SK-N-DZ (cell line): ENCODE results near the gene EEF1AKMT2. TPM values are rescaled to one million over a fixed set of nuclear protein-coding genes. Genes with fewer than 3 reads are reported as not detected.
A peak's percentile ranks its signal among the peaks of the same experiment; 100 is the strongest.
"Not testable (repeated sequence)": the region's sequence is repeated elsewhere in the genome, so short reads cannot be mapped to it uniquely, and the experiment has no call there.

Experiments
- DNase-seq: peaks from one replicate; pipeline ENCODE4 v3.0.0-alpha.2; 2015; ENCODE audit warnings: low spot score
- polyA plus RNA-seq, 2 experiments: library from polyadenylated mRNA; depleted of rRNA; stranded (reverse); fragments of >200 nt; gene quantifications; 2 replicates each; pipeline ENCODE4 v1.2.3, GENCODE V29; 2014

EEF1AKMT2 gene
- polyA plus RNA-seq (2014; cell fraction: cytosol; rRNA removed), result 29.8 and 54.8 TPM in 2 replicates
- polyA plus RNA-seq (2014; cell fraction: nucleus; rRNA removed), result 32.6 and 35.2 TPM in 2 replicates

GRCh38 chr10:124791547-124792348 lies at the start of gene EEF1AKMT2:
TSS of gene EEF1AKMT2 (minus strand) at chr10:124791887. CDS start at chr10:124791833, 54 bp downstream.
- DNase-seq, result peak; percentile 92

- no peak for DNase-seq
These were observed 46.0 kb upstream of the EEF1AKMT2 start for GRCh38 chr10:124837687-124838086.

GRCh38 chr10:124831116-124831515 lies 39.4 kb upstream of the EEF1AKMT2 start:
- no peak for DNase-seq

- DNase-seq, result no peak
These were observed 38.8 kb upstream of the EEF1AKMT2 start for GRCh38 chr10:124830445-124830844.

- DNase-seq, result no peak
These were observed 37.9 kb upstream of the EEF1AKMT2 start for GRCh38 chr10:124829447-124830115.

GRCh38 chr10:124827474-124827873 lies 35.8 kb upstream of the EEF1AKMT2 start:
- no peak for DNase-seq

GRCh38 chr10:124826262-124826661 lies 34.6 kb upstream of the EEF1AKMT2 start:
- DNase-seq, result no peak

- DNase-seq, result no peak
These were observed 34.0 kb upstream of the EEF1AKMT2 start for GRCh38 chr10:124825702-124826101.

- DNase-seq, result not testable (repeated sequence)
These were observed 33.2 kb upstream of the EEF1AKMT2 start for GRCh38 chr10:124824932-124825331.

GRCh38 chr10:124824507-124824906 lies 32.8 kb upstream of the EEF1AKMT2 start:
- DNase-seq, result no peak

GRCh38 chr10:124821520-124821919 lies 29.8 kb upstream of the EEF1AKMT2 start:
- no peak for DNase-seq

GRCh38 chr10:124820121-124820520 lies 28.4 kb upstream of the EEF1AKMT2 start:
- no peak for DNase-seq

GRCh38 chr10:124802313-124802675 lies 10.6 kb upstream of the EEF1AKMT2 start:
- DNase-seq, result no peak

- no peak for DNase-seq
These were observed 7.5 kb upstream of the EEF1AKMT2 start for GRCh38 chr10:124799211-124799610.

- no peak for DNase-seq
These were observed 7.1 kb upstream of the EEF1AKMT2 start for GRCh38 chr10:124798781-124799180.

GRCh38 chr10:124798364-124798763 lies 6.7 kb upstream of the EEF1AKMT2 start:
- no peak for DNase-seq

- DNase-seq, result no peak
These were observed 1.3 kb upstream of the EEF1AKMT2 start for GRCh38 chr10:124792998-124793352.

- not testable (repeated sequence) for DNase-seq
These were observed 8.8 kb downstream of the EEF1AKMT2 start for GRCh38 chr10:124782900-124783299.

GRCh38 chr10:124768791-124769190 lies 22.9 kb downstream of the EEF1AKMT2 start:
- DNase-seq, result no peak

GRCh38 chr10:124765256-124765655 lies 26.4 kb downstream of the EEF1AKMT2 start:
- DNase-seq, result no peak

GRCh38 chr10:124763267-124763666 lies 28.4 kb downstream of the EEF1AKMT2 start:
- DNase-seq, result no peak

GRCh38 chr10:124762281-124762680 lies 29.4 kb downstream of the EEF1AKMT2 start:
- DNase-seq, result no peak
